ENCODE measurements around the gene ZYG11B.
"Not testable (repeated sequence)": the region's sequence is repeated elsewhere in the genome, so short reads cannot be mapped to it uniquely, and the experiment has no call there.

GRCh38 chr1:52735371-52735770 is 9.1 kb downstream of the ZYG11B start:
- TF ChIP-seq EZH2 (IDR thresholded peaks at IDR 0.05; ENCODE audit: borderline replicate concordance, low read length); CTCF (conservative IDR thresholded peaks at IDR 0.05 in 1 of 2, IDR thresholded peaks at IDR 0.05 in 1 of 2; ENCODE audit: extremely low read depth in 1 of 2, insufficient read depth in 1 of 2, low read depth in 1 of 2, low read length in 2 of 2): not testable (repeated sequence)
